ENCODE measurements around the gene SIK2. TPM values are rescaled to one million over a fixed set of nuclear protein-coding genes. Genes with fewer than 3 reads are reported as not detected.

The SIK2 gene
- total RNA-seq, 1 donor from 2014 or later, result 10.0 TPM

DNA sequence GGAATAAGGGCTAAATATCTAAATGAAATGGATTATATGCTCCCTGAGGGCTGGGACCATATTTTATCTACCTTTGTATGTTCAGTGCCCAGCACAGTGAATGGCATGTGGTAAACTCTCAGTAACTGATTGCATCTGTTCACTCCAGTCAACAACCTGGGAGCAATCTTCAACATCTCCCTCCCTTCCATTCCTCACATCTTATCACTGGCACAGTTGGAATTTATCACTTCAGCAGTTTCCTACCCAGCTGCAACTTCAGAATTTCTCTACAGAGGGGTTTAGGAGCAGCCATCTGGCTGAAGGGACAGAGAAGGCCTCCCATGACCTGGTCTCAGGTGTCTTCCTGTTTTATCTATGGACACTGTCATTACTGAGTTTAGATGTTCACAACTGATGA, 9.8 kb upstream of the SIK2 start:
- ChIA-PET CTCF (interaction anchor here (1.4 kb wide), 1 partner anchor 248 kb away, joined by 3 read pairs; no protein-coding TSS in a partner anchor), POLR2A (no interaction called here)
- Mint-ChIP-seq H3K27me3 (peaks cover 2% of the 10 kb centered on the region), H3K27ac (no peak overlapping the region), H3K4me3 (no peak overlapping the region), H3K9me3 (no peaks in the 10 kb centered on the region), H3K36me3 (ENCODE audit: low read depth) (no peaks in the 10 kb centered on the region), H3K4me1 (peaks cover 5% of the 10 kb centered on the region)
- DNase-seq (no peak), ATAC-seq (ENCODE audit: low read depth) (no peak)
- TF ChIP-seq, protein P1, sequence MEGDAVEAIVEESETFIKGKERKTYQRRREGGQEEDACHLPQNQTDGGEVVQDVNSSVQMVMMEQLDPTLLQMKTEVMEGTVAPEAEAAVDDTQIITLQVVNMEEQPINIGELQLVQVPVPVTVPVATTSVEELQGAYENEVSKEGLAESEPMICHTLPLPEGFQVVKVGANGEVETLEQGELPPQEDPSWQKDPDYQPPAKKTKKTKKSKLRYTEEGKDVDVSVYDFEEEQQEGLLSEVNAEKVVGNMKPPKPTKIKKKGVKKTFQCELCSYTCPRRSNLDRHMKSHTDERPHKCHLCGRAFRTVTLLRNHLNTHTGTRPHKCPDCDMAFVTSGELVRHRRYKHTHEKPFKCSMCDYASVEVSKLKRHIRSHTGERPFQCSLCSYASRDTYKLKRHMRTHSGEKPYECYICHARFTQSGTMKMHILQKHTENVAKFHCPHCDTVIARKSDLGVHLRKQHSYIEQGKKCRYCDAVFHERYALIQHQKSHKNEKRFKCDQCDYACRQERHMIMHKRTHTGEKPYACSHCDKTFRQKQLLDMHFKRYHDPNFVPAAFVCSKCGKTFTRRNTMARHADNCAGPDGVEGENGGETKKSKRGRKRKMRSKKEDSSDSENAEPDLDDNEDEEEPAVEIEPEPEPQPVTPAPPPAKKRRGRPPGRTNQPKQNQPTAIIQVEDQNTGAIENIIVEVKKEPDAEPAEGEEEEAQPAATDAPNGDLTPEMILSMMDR (IDR thresholded peaks at IDR 0.05), result no peak
- intact Hi-C loops (cut with micrococcal nuclease), result no loop called here

DNA sequence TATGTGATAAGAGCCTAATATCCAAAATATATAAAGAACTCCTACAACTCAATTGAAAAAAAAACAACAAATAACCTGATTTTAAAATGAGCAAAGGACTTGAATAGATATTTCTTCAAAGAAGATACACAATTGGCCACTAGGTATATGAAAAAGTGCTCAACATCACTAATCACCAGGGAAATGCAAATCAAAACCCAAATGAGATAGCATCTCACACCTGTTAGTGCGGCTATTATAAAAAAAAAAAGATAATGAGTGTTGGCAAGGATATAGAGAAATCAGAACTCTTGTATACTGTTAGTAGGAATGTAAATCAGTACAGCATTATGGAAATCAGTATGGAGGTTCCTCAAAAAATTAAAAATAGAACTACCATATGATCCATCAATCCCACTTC, 5.9 kb upstream of the SIK2 start:
- no peak for ATAC-seq (ENCODE audit: low read depth)
- intact Hi-C loops (cut with micrococcal nuclease), result loop anchor here (1.0 kb wide), 1 partner anchor 10 kb away; no protein-coding TSS in a partner anchor
- no peak overlapping the region for H3K27ac Mint-ChIP-seq
- TF ChIP-seq, protein P1 (IDR thresholded peaks at IDR 0.05), result no peak
- no peak for DNase-seq
- H3K4me3 Mint-ChIP-seq, result no peak overlapping the region
- ChIA-PET CTCF (interaction anchor here (1.7 to 1.8 kb wide), 2 partner anchors 181 to 246 kb away, joined by 8 to 11 read pairs; no protein-coding TSS in a partner anchor), POLR2A (no interaction called here)
- H3K27me3 Mint-ChIP-seq, result no peaks in the 10 kb centered on the region
- no peaks in the 10 kb centered on the region for H3K9me3 Mint-ChIP-seq
- H3K4me1 Mint-ChIP-seq, result peaks cover 6% of the 10 kb centered on the region
- H3K36me3 Mint-ChIP-seq (ENCODE audit: low read depth), result no peaks in the 10 kb centered on the region

DNA sequence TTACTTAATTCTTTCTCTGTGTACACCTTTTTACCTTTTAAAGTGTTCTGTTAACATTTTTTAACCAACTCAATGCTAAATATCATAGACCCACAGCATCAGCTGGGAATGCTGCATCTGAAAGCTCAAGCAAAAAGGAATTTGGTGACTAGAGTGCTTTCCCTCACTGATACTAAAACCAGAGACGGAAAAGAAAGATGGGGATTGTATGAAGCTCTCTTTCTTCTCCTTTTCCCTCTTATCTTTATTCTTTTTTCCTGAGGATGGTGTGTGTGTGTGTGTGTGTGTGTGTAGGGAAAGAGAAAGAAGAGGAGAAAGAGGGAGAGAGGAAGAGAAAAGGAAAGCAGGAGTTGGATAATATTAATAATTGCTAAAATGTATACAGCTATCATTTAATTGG, 4.1 kb upstream of the SIK2 start:
- Mint-ChIP-seq H3K9me3 (no peaks in the 10 kb centered on the region), H3K27ac (no peak overlapping the region)
- no peak for ATAC-seq (ENCODE audit: low read depth)

DNA sequence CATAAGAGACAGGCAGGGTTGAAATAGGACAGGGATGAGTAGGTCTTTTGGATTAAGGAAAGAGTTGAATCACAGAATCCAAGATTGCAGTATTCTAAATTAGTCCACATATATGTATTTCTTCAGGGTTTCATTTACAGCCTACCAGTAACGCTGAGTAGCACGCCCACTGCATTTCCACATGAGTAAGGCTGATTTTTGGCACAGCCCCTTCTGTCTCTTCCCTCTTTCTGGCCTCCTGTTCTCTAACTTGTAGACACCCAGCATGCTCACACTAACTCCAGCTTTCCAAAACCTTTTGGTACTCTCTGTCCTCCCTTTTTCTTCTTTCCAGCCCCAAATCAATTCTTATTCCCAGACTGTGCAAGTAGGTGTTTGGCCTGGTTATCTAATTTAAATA, 3.7 kb upstream of the SIK2 start:
- no peak for ATAC-seq (ENCODE audit: low read depth)
- TF ChIP-seq, protein P1 (IDR thresholded peaks at IDR 0.05), result no peak
- Mint-ChIP-seq H3K27me3 (no peaks in the 10 kb centered on the region), H3K36me3 (ENCODE audit: low read depth) (peaks cover 5% of the 10 kb centered on the region), H3K4me1 (peaks cover 16% of the 10 kb centered on the region), H3K4me3 (no peak overlapping the region), H3K9me3 (no peaks in the 10 kb centered on the region), H3K27ac (no peak overlapping the region)
- ChIA-PET CTCF (interaction anchor here (1.3 kb wide), 1 partner anchor 12 kb away, joined by 4 read pairs; no protein-coding TSS in a partner anchor), POLR2A (no interaction called here)
- DNase-seq, result no peak
- intact Hi-C loops (cut with micrococcal nuclease), result no loop called here

More for the DNA sequence above, 4.1 kb upstream of the SIK2 start:
- DNase-seq, result no peak
- peaks cover 12% of the 10 kb centered on the region for H3K4me1 Mint-ChIP-seq
- no peak overlapping the region for H3K4me3 Mint-ChIP-seq
- no peaks in the 10 kb centered on the region for H3K27me3 Mint-ChIP-seq
- TF ChIP-seq, protein P1 (IDR thresholded peaks at IDR 0.05), result no peak
- CTCF ChIA-PET, result interaction anchor here (0.6 to 1.8 kb wide), 4 partner anchors 12 to 1566 kb away, joined by 4 to 11 read pairs (median 6); no protein-coding TSS in a partner anchor
- POLR2A ChIA-PET, result no interaction called here
- intact Hi-C loops (cut with micrococcal nuclease), result no loop called here
- peaks cover under 1% of the 10 kb centered on the region for H3K36me3 Mint-ChIP-seq (ENCODE audit: low read depth)

DNA sequence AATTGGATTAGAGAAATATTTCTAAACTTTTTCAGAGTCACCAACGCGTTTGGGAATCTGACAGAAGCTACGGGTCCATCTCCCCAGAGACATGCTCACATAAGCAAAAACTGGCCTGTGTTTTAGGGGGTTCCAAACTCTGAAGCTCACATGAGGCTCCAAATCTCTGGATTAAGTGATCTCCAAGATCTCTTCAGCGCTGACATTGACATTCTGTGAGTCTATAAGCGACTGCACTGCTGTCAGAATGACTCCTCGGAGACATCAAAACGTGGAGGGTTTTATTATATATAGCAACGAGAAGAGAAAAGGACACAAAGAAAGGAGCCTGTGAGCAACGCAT, 642 bp upstream of the SIK2 start:
- H3K4me1 Mint-ChIP-seq, result peaks cover 27% of the 10 kb centered on the region
- no peaks in the 10 kb centered on the region for H3K27me3 Mint-ChIP-seq
- TF ChIP-seq, protein P1 (IDR thresholded peaks at IDR 0.05), result no peak
- H3K36me3 Mint-ChIP-seq (ENCODE audit: low read depth), result peaks cover 5% of the 10 kb centered on the region
- DNase-seq (no peak), ATAC-seq (ENCODE audit: low read depth) (no peak)
- H3K9me3 Mint-ChIP-seq, result no peaks in the 10 kb centered on the region
- H3K4me3 Mint-ChIP-seq, result peak overlapping the region; percentile 85
- ChIA-PET POLR2A (no interaction called here), CTCF (interaction anchor here (0.7 to 2.8 kb wide), 4 partner anchors 15 to 240 kb away, joined by 3 to 22 read pairs (median 4); partner anchors contain the start of gene PPP2R1B)
- intact Hi-C loops (cut with micrococcal nuclease), result loop anchor here (5.0 kb wide), 2 partner anchors 421 to 1304 kb away; partner anchors contain the start of gene RDX
- peak overlapping the region; percentile 79 for H3K27ac Mint-ChIP-seq
